GM21526 (cell line): ENCODE measurements around the gene GLT1D1.
A peak's percentile ranks its signal among the peaks of the same experiment; 100 is the strongest.
"Not testable (repeated sequence)": the region's sequence is repeated elsewhere in the genome, so short reads cannot be mapped to it uniquely, and the experiment has no call there.

Experiments used
- ATAC-seq: cut with Tn5 transposase; IDR thresholded peaks from one replicate; pipeline ENCODE4 v1.9.1; 2021; ENCODE audit warnings: moderate library complexity; ENCODE audit not compliant: unreplicated experiment, low FRiP score

The GLT1D1 gene

GRCh38 chr12:128820253-128820652 is 33.0 kb upstream of the GLT1D1 start:
- ATAC-seq: no peak

GRCh38 chr12:128820723-128821432 is 32.4 kb upstream of the GLT1D1 start:
- ATAC-seq: peak; percentile 56

GRCh38 chr12:128823216-128823915 is 29.9 kb upstream of the GLT1D1 start:
- peak; percentile 12 for ATAC-seq

GRCh38 chr12:128823916-128824839 is 29.1 kb upstream of the GLT1D1 start, which contains the start of gene SLC15A4:
Gene SLC15A4 (minus strand): TSS chr12:128823958. CDS start chr12:128823943, 15 bp downstream.
- peak; percentile 76 for ATAC-seq

GRCh38 chr12:128825835-128826234 is 27.4 kb upstream of the GLT1D1 start:
- ATAC-seq: no peak

- no peak for ATAC-seq
These were observed 25.6 kb upstream of the GLT1D1 start for GRCh38 chr12:128827724-128828123.

- ATAC-seq: peak; percentile 95
These were observed 23.3 kb upstream of the GLT1D1 start for GRCh38 chr12:128829861-128830504.

GRCh38 chr12:128830505-128830893 is 22.8 kb upstream of the GLT1D1 start:
- ATAC-seq: peak; percentile 46

GRCh38 chr12:128833418-128833817 is 19.9 kb upstream of the GLT1D1 start:
- no peak for ATAC-seq

GRCh38 chr12:128839885-128840284 is 13.4 kb upstream of the GLT1D1 start:
- not testable (repeated sequence) for ATAC-seq

- ATAC-seq: peak; percentile 79
These were observed 12.3 kb upstream of the GLT1D1 start for GRCh38 chr12:128840862-128841468.

- no peak for ATAC-seq
These were observed 10.7 kb upstream of the GLT1D1 start for GRCh38 chr12:128842579-128842978.

- ATAC-seq: no peak
These were observed 9.7 kb upstream of the GLT1D1 start for GRCh38 chr12:128843538-128843937.

GRCh38 chr12:128844031-128844635 is 9.1 kb upstream of the GLT1D1 start:
- no peak for ATAC-seq

GRCh38 chr12:128846671-128847070 is 6.6 kb upstream of the GLT1D1 start:
- ATAC-seq: not testable (repeated sequence)

- ATAC-seq: no peak
These were observed 4.9 kb upstream of the GLT1D1 start for GRCh38 chr12:128848371-128848770.

- not testable (repeated sequence) for ATAC-seq
These were observed 3.5 kb upstream of the GLT1D1 start for GRCh38 chr12:128849806-128850205.

- no peak for ATAC-seq
These were observed 2.9 kb upstream of the GLT1D1 start for GRCh38 chr12:128850400-128850799.

- ATAC-seq: not testable (repeated sequence)
These were observed 1.8 kb upstream of the GLT1D1 start for GRCh38 chr12:128851429-128851828.
